ENCODE data around the gene ATP2C2.

ATP2C2 gene

DNA sequence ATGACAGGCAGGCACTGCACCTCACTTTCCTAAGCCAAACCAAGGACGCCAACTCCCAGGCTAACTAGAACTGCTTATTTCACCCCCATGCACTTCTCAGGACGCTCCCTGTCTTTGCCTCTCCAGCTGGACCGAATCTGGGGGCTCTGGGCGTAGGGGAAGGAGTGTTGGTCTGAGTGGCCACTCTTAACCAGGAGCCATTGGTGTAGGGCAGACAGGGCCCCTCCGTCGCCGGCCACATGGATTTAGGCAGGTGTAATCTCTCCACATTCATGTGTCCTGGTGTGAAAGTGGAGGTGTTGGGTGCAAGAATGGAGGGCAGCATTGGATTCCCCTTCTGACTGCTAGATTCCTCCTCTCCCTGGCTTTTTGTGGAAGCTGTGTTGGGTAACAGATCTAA is 9.8 kb downstream of the ATP2C2 start:
- no peaks in the 10 kb centered on the region for H3K9me3 ChIP-seq (ENCODE audit: control insufficient read depth, low read length)
- peaks cover 5% of the 10 kb centered on the region for H3K4me1 ChIP-seq (ENCODE audit: control insufficient read depth, insufficient read depth, low read length)

GRCh38 chr16:84378567-84378966 is 10.2 kb downstream of the ATP2C2 start:
- no peak overlapping the region for H3K9ac ChIP-seq (ENCODE audit: low read length)
- peaks cover 5% of the 10 kb centered on the region for H3K4me1 ChIP-seq (ENCODE audit: control insufficient read depth, insufficient read depth, low read length)
- H3K4me3 ChIP-seq (ENCODE audit: low read length), result no peak overlapping the region
- H3K27me3 ChIP-seq (ENCODE audit: control insufficient read depth, insufficient read depth, low read length), result no peaks in the 10 kb centered on the region
- no peaks in the 10 kb centered on the region for H3K9me3 ChIP-seq (ENCODE audit: control insufficient read depth, low read length)
- no peaks in the 10 kb centered on the region for H3K36me3 ChIP-seq (ENCODE audit: control insufficient read depth, insufficient read depth, low read length)

More for the DNA sequence above, 9.8 kb downstream of the ATP2C2 start:
- no peak overlapping the region for H3K4me3 ChIP-seq (ENCODE audit: low read length)
- H3K9ac ChIP-seq (ENCODE audit: low read length), result no peak overlapping the region
- no peaks in the 10 kb centered on the region for H3K36me3 ChIP-seq (ENCODE audit: control insufficient read depth, insufficient read depth, low read length)
- H3K27me3 ChIP-seq (ENCODE audit: control insufficient read depth, insufficient read depth, low read length), result no peaks in the 10 kb centered on the region

DNA sequence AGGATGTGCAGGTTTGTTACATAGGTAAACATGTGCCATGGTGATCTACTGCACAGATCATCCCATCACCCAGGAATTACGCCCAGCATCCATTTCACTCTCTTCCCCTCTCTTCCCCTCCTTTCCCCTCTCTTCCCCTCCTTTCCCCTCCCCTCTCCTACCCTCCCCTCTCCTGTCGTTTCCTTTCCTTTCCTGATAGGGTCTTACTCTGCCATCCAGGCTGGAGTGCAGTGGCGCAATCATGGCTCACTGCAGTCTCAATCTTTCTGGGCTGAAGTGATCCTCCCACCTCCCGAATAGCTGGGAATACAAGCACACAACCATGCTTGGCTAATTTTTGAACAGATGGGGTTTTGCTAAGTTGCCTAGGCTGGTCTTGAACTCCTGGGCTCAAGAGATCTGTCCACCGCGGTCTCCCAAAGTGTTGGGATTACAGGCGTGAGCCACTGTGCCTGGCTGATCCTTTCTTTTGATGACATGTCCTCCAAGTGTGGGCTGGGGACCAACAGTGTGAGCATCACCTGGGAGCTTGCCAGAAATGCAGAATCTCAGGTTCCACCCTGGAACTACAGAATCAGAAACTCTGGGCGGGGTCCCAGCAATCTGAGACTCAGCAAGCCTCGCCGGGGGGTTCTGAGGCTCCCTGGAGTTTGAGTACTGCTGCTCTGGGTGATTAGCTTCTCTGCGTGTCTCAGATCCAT is 10.8 kb downstream of the ATP2C2 start:
- no peak overlapping the region for H3K9ac ChIP-seq (ENCODE audit: low read length)
- H3K36me3 ChIP-seq (ENCODE audit: control insufficient read depth, insufficient read depth, low read length), result no peaks in the 10 kb centered on the region
- H3K4me1 ChIP-seq (ENCODE audit: control insufficient read depth, insufficient read depth, low read length), result peaks cover 5% of the 10 kb centered on the region
- no peaks in the 10 kb centered on the region for H3K27me3 ChIP-seq (ENCODE audit: control insufficient read depth, insufficient read depth, low read length)
- no peaks in the 10 kb centered on the region for H3K9me3 ChIP-seq (ENCODE audit: control insufficient read depth, low read length)
- no peak overlapping the region for H3K4me3 ChIP-seq (ENCODE audit: low read length)

DNA sequence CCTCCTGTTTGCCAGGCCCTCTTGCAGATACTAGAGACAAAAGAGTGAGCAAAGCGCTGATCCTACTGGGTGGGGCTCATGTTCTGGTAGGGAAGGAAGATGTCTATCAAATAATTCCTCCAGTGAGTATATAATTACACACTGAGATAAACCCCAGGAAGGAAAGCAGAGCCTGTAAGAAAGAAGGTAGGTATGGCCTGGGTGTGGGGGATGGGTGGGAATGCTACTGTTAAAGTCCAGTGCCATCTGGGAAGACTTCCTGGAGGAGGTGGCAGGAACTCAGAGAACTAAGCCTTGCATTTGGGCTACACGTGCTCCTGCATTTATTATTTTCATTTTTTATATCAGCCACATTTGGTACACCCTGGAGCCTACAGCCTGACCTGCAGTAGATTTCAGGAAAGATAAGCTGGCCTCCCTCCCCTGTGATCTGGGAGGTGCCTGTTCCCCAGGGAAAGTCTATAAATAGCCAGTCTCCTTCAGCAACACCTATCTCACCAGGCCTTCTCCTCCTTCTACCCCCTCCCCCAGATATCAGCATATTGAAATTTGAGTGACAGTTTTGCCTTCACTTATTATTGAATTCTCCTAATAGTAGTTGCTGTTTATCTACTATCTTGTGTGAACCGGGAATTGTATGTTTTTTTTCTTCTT is 11.5 kb downstream of the ATP2C2 start:
- Histone ChIP-seq H3K4me3 (ENCODE audit: low read length) (no peak overlapping the region), H3K9ac (ENCODE audit: low read length) (no peak overlapping the region), H3K4me1 (ENCODE audit: control insufficient read depth, insufficient read depth, low read length) (peaks cover 5% of the 10 kb centered on the region), H3K9me3 (ENCODE audit: control insufficient read depth, low read length) (no peaks in the 10 kb centered on the region), H3K36me3 (ENCODE audit: control insufficient read depth, insufficient read depth, low read length) (no peaks in the 10 kb centered on the region), H3K27me3 (ENCODE audit: control insufficient read depth, insufficient read depth, low read length) (no peaks in the 10 kb centered on the region)

- no peaks in the 10 kb centered on the region for H3K36me3 ChIP-seq (ENCODE audit: control insufficient read depth, insufficient read depth, low read length)
- no peaks in the 10 kb centered on the region for H3K27me3 ChIP-seq (ENCODE audit: control insufficient read depth, insufficient read depth, low read length)
- no peak overlapping the region for H3K4me3 ChIP-seq (ENCODE audit: low read length)
- no peak overlapping the region for H3K9ac ChIP-seq (ENCODE audit: low read length)
- H3K9me3 ChIP-seq (ENCODE audit: control insufficient read depth, low read length), result no peaks in the 10 kb centered on the region
- peaks cover 5% of the 10 kb centered on the region for H3K4me1 ChIP-seq (ENCODE audit: control insufficient read depth, insufficient read depth, low read length)
Observed at GRCh38 chr16:84380405-84380804, 12.1 kb downstream of the ATP2C2 start.

GRCh38 chr16:84382396-84382795 is 14.1 kb downstream of the ATP2C2 start:
- Histone ChIP-seq H3K36me3 (ENCODE audit: control insufficient read depth, insufficient read depth, low read length) (no peaks in the 10 kb centered on the region), H3K27me3 (ENCODE audit: control insufficient read depth, insufficient read depth, low read length) (no peaks in the 10 kb centered on the region), H3K9me3 (ENCODE audit: control insufficient read depth, low read length) (no peaks in the 10 kb centered on the region), H3K9ac (ENCODE audit: low read length) (no peak overlapping the region), H3K4me3 (ENCODE audit: low read length) (no peak overlapping the region), H3K4me1 (ENCODE audit: control insufficient read depth, insufficient read depth, low read length) (peaks cover 5% of the 10 kb centered on the region)

- Histone ChIP-seq H3K4me3 (ENCODE audit: low read length) (no peak overlapping the region), H3K27me3 (ENCODE audit: control insufficient read depth, insufficient read depth, low read length) (no peaks in the 10 kb centered on the region), H3K9ac (ENCODE audit: low read length) (no peak overlapping the region), H3K9me3 (ENCODE audit: control insufficient read depth, low read length) (no peaks in the 10 kb centered on the region), H3K4me1 (ENCODE audit: control insufficient read depth, insufficient read depth, low read length) (peaks cover 5% of the 10 kb centered on the region), H3K36me3 (ENCODE audit: control insufficient read depth, insufficient read depth, low read length) (no peaks in the 10 kb centered on the region)
Observed at GRCh38 chr16:84383106-84383505, 14.8 kb downstream of the ATP2C2 start.

- Histone ChIP-seq H3K36me3 (ENCODE audit: control insufficient read depth, insufficient read depth, low read length) (no peaks in the 10 kb centered on the region), H3K4me3 (ENCODE audit: low read length) (no peak overlapping the region), H3K9me3 (ENCODE audit: control insufficient read depth, low read length) (no peaks in the 10 kb centered on the region), H3K9ac (ENCODE audit: low read length) (no peak overlapping the region), H3K27me3 (ENCODE audit: control insufficient read depth, insufficient read depth, low read length) (no peaks in the 10 kb centered on the region), H3K4me1 (ENCODE audit: control insufficient read depth, insufficient read depth, low read length) (no peaks in the 10 kb centered on the region)
Observed at GRCh38 chr16:84386047-84386446, 17.7 kb downstream of the ATP2C2 start.

DNA sequence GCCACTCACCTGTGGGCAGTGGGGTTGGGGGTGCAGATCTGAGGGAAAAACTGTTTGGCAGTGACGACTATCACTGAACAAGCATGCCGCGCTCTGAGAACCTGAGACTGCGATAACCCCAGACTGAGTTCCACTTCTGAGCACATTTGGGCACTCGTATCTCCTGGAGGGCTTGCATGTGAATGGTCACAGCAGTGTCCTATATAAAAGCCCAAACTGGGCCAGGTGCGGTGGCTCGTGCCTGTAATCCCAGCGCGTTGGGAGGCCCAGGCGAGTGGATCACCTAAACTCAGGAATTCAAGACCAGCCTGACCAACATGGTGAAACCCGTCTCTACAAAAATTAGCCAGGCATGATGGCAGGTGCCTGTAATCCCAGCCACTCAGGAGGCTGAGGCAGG is 18.7 kb downstream of the ATP2C2 start:
- no peaks in the 10 kb centered on the region for H3K36me3 ChIP-seq (ENCODE audit: control insufficient read depth, insufficient read depth, low read length)
- no peaks in the 10 kb centered on the region for H3K4me1 ChIP-seq (ENCODE audit: control insufficient read depth, insufficient read depth, low read length)
- H3K27me3 ChIP-seq (ENCODE audit: control insufficient read depth, insufficient read depth, low read length), result no peaks in the 10 kb centered on the region
- H3K9me3 ChIP-seq (ENCODE audit: control insufficient read depth, low read length), result no peaks in the 10 kb centered on the region
- no peak overlapping the region for H3K4me3 ChIP-seq (ENCODE audit: low read length)
- no peak overlapping the region for H3K9ac ChIP-seq (ENCODE audit: low read length)

DNA sequence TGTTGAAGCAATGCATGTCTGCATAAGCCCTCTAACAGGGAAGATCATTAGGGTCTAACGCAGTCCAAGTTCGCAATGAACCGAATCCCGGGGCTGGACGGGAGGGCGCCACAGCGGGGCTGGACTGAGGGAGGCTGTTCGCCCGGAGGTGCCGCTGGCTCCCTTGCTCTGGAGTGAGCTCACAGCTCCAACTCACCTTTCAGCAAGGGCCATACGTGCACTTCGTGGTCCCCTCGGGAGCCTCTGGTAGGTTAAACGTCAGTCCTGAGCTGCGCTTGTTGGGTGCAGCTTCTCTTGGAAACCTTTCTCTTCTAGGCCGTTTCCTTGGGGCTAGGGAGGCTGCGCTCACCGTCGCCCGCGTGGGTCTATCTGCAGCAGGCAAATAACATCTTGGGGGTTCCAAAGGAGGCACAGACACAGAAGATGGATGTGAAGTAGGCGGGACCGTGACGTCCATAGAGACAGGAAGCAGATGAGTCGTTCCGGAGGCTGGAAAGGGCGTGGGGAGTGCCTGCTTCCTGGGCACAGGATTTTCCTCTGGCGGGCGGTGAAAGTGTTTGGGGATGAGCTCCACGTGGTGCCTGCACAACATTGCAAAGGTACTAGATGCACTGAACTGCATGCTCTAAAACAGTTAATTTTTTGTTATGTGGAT is 21.9 kb downstream of the ATP2C2 start:
- no peaks in the 10 kb centered on the region for H3K27me3 ChIP-seq (ENCODE audit: control insufficient read depth, insufficient read depth, low read length)
- H3K9me3 ChIP-seq (ENCODE audit: control insufficient read depth, low read length), result no peaks in the 10 kb centered on the region
- no peak overlapping the region for H3K4me3 ChIP-seq (ENCODE audit: low read length)
- no peaks in the 10 kb centered on the region for H3K36me3 ChIP-seq (ENCODE audit: control insufficient read depth, insufficient read depth, low read length)
- H3K4me1 ChIP-seq (ENCODE audit: control insufficient read depth, insufficient read depth, low read length), result no peaks in the 10 kb centered on the region
- no peak overlapping the region for H3K9ac ChIP-seq (ENCODE audit: low read length)

DNA sequence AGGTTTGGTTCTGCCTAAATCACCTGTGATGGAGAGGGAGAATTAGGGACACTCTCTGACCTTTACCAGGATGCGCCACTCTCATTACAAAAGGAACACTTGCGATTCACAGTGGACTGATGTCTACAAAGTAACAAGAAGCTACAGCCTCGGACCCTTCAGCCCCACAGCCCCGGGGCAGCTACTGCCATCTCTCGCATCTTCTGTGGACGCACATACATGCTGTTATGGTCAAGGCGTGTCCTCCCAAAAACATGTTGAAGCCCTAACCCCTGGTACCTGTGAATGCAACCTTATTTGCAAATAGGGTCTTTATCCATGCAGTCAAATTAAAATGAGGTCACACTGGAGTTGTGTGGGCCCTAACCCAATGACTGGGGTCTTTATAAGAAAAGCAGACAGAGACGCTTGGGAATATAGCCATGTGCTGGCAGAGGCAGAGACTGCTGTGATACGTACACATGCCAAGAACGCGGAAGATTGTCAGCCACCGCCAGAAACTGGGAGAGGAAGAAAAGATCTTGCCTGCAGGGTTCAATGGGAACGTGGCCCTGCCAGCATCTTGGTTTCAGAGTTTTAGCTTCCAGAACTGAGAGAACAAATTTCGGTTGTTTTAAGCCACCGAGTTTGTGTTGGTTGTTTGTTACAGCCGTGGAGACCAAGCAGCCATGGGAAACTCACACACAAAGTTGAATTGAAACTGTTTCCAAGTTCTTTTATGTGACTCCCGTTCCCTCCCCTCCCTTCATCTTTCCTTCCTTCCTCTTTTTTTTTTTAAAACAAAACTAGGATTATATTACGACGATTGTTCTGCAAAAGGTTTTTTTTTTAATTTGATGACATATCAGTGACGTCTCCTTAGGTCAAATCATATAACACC is 23.1 kb downstream of the ATP2C2 start:
- Histone ChIP-seq H3K9me3 (ENCODE audit: control insufficient read depth, low read length) (no peaks in the 10 kb centered on the region), H3K9ac (ENCODE audit: low read length) (no peak overlapping the region), H3K4me3 (ENCODE audit: low read length) (no peak overlapping the region), H3K27me3 (ENCODE audit: control insufficient read depth, insufficient read depth, low read length) (no peaks in the 10 kb centered on the region), H3K36me3 (ENCODE audit: control insufficient read depth, insufficient read depth, low read length) (no peaks in the 10 kb centered on the region), H3K4me1 (ENCODE audit: control insufficient read depth, insufficient read depth, low read length) (no peaks in the 10 kb centered on the region)

GRCh38 chr16:84392031-84392360 is 23.7 kb downstream of the ATP2C2 start:
- no peak overlapping the region for H3K9ac ChIP-seq (ENCODE audit: low read length)
- H3K36me3 ChIP-seq (ENCODE audit: control insufficient read depth, insufficient read depth, low read length), result no peaks in the 10 kb centered on the region
- H3K4me1 ChIP-seq (ENCODE audit: control insufficient read depth, insufficient read depth, low read length), result peaks cover 5% of the 10 kb centered on the region
- no peaks in the 10 kb centered on the region for H3K9me3 ChIP-seq (ENCODE audit: control insufficient read depth, low read length)
- H3K4me3 ChIP-seq (ENCODE audit: low read length), result no peak overlapping the region
- no peaks in the 10 kb centered on the region for H3K27me3 ChIP-seq (ENCODE audit: control insufficient read depth, insufficient read depth, low read length)

Measured in mucosa of stomach (tissue), 1 donor.